HG03439 (cell line): Measurements from ENCODE around the gene NAE1.
A peak's percentile ranks its signal among the peaks of the same experiment; 100 is the strongest.
"Not testable (repeated sequence)": the region's sequence is repeated elsewhere in the genome, so short reads cannot be mapped to it uniquely, and the experiment has no call there.

Source experiments
- ATAC-seq: cut with Tn5 transposase; IDR thresholded peaks from one replicate; pipeline ENCODE4 v1.9.1; 2021; ENCODE audit warnings: mild to moderate bottlenecking, moderate library complexity; ENCODE audit not compliant: unreplicated experiment

Gene NAE1

DNA sequence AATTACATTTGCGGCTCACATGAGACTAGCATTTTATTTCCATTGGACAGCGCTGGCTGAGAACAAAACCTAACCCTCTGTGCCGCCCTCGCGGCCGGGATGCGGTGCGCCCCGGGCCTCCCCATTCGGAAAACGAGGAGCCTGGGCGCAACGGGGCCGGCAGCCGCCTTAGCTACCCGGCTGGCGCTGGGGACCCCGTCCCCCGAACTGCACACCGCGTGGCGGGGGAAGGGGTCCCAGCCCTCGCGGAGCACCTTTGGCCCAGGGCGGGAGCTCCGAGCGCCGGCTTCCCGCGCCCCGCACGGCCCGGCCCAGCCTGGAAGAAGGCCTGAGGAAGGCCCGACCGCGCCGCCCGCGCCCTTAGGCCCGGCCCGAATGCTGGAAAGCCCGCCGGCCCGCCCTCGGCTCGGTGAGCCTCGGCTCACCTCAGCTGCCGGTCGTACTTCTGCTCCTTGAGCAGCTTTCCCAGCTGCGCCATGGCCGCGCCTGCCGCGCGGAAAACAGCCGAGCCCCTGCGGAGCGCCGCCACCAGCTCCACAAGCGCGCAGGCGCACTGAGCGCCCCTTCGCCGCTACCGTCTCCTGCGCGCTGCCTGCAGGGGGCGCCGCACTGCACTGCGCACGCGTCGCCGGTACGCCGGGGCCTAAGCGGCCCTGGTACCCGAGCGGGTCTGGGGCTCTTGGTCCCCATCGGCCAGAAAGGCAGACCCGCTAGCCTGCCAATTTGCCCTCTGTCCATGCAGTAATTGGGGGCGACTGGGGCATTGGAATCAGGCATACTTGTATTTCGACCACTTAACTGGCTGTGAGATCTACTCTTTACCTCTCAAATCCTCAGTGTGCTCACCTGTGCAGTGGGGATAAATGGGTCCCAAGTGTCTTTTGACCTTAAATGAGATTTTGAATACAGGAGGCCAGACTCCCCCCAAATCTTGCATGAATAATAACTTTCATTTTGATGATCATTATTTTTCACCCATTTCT, at the start of gene NAE1:
Gene NAE1, minus strand, starts transcription at position 555 of the 983 bp plus-strand sequence. Its CDS starts 77 bp downstream, at position 478.
- ATAC-seq, result peak; percentile 93

DNA sequence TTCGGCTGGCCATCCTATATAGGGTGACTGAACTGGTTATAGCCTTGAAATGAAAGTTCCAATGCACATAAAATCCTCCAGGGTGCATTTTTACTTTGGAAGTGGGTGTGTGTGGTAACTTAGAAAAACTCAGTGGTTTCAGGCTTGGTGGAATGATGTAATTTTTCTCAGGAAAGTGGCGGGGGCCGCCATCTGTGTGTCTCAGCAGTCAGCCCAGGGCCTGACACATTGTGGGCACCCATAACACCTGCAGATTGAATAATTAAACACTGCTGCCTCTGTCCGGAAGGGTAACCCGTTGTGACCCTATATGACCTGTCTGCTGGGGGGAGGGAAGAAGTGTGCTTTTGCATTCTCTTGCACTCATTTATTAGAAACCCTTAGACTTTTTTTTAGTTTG, 47.3 kb upstream of the NAE1 start:
- no peak for ATAC-seq

DNA sequence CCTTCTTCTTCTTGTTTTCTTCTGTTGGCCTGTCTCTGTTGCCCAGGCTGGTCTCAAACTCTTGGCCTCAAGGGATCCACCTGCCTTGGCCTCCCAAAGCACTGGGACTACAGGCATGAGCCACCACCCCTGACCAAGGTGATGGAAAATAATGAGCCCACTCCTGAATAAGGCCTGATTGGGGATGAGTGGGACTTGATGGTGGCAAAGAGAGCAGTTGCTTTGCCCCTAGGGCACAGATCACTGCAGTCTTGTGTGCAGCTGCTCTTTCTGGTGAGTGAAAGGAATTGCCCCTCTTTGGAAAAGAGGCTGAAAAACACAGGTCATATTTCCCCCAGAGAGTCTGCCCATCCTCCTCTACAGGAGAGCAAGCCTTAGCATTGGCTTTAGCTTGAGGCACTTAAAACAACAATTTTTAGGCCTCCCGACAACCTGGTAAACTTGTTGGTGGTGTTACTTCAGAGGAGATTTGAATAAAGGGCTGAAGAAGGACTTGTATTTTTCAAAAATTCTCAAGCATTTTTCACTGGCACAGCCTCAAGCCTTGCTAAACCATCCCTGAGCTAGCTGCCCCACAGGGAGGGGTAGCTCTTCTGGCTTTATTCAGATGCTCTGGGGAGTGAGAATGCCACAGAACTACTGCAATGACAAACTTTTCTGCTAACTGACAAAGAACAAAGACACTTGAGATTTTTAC, 43.5 kb upstream of the NAE1 start:
- no peak for ATAC-seq

DNA sequence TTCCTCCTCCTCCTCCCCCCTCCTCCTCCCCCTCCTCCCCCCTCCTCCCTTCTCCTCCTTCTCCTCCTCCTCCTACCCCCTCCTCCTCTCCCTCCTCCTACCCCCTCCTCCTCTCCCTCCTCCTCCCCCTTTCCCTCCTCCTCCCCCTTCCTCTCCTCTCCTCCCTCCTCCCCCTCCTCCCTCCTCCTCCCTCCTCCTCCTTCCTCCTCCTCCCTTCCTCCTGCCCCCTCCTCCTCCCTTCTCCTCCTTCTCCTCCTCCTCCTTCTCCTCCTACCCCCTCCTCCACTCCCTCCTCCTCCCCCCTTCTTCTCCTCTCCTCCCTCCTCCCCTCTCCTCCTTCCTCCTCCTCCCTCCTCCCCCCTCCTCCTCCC, 42.9 kb upstream of the NAE1 start:
- ATAC-seq, result no peak

DNA sequence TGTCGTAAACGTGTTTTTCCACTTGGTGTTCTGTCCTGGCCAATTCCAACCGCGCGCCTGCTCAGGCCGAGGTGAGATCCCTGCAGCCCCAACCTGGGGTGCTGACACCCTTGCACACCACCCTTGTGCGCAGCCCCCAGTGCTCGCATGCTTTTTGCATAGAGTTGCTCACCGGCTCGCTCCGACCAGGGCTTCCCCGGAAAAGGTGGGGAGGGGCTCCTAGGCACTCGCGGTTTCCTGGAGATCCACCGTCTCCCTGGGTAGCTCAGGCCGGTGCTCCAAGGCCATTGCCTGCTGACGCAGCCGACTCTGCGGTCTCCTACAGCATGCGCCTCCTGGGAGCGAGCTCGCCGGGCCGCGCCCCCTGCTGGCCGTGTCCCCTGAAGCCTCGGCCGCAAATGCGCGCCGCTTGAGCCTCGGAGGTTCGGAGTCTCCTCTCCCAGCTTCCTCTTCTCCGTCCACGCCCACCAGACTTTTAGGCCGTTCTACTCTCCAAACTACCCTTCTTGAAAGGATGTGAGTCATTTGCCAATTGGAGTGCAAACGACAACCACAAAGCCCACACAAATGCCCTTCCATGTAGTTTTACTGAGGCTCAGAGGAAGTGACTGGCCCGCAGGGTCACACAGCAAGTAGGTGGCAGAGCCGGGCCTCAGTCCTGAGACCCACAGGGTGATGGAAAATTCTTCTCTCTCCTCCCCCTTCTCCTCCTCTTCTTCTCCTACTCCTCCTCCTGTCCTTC, 42.3 kb upstream of the NAE1 start:
- peak; percentile 89 for ATAC-seq

DNA sequence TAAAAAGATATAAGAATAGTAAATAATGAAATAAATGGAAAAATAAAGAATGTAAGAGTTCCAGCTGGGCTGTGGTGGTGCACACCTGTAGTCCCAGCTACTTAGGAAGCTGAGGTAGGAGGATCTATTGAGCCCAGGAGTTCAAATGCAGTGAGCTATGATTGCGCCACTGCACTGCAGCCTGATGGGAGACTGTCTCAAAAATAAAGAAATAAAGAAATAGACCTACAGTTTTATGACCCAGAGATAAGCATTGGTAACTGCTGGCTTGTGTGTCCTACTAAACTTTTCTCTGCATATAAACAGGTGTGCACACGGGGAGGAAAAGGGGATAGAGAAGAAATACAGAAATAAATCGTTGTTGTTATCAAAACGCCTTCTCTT, 41.8 kb upstream of the NAE1 start:
- ATAC-seq, result no peak

DNA sequence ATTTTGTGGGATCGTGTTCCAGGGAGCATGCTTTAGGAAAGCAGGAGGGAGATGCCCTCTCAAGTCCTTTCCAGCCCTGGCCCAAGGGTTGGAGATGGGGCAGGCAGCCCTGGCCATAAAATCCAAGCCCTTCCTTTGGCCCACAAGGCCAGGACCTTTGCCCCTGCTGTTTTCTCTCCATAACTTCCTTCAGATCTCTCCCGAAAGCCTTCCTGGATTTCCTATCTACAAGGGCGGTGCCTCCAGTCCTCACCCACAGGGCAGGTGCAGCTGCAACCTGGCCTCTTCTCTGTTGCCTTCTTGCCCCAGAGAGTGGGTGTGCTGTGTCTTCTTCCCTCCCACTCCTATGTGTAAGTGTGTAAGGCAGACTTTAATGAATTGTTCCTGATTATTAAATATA, 41.1 kb upstream of the NAE1 start:
- ATAC-seq, result no peak

DNA sequence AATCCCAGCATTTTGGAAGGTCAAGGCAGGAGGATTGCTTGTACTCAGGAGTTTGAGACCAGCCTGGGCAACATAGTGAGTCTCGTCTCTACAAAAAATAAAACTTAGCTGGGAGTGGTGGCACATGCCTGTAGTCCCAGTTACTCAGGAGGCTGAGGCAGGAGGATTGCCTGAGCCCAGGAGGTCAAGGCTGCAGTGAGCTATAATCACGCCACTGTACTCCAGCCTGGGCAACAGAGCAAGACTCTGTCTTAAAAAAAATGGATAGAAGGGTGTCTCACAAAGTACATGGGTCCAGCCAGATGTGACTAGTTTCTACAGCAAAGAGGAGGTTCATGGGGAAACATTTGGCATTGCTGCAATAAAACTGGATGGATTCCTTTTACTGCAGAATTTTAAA, 40.6 kb upstream of the NAE1 start:
- ATAC-seq, result not testable (repeated sequence)

DNA sequence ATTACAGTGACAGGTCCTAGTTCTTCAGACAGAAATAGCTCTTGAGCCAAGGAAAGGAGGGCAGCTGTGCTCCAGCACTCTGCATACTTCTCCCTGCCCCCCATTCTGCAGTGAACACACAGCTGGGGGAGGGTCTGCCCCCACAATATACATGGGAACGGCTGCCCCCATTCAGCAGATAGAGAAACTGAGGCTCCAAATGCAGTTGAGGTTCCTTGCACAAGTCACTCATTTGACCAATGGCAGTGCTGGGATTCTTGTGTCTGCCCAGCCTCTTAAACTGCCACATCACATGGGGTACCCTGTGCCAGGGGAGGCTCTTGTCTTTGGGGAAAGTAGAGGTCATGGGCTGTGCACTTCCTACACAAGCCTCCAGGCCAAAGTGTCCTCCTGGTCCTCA, 38.6 kb upstream of the NAE1 start:
- no peak for ATAC-seq

DNA sequence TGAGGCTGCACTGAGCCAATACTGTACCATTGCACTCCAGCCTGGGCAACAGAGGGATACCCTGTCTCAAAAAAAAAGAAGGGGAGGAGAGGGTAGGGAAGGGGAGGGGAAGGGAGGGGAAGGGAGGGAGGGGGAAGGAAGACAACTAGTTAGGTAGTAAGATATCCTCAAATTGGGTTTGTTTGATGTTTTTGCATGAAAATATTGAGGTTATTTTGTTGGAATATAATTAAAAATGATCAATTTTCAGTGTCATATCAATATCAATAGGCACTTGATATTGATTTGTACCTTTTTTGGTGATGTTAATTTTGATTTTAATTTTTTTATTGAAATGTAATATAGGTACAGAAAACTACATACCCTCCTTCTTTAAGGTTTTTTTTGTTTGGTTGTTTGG, 32.9 kb upstream of the NAE1 start:
- no peak for ATAC-seq

DNA sequence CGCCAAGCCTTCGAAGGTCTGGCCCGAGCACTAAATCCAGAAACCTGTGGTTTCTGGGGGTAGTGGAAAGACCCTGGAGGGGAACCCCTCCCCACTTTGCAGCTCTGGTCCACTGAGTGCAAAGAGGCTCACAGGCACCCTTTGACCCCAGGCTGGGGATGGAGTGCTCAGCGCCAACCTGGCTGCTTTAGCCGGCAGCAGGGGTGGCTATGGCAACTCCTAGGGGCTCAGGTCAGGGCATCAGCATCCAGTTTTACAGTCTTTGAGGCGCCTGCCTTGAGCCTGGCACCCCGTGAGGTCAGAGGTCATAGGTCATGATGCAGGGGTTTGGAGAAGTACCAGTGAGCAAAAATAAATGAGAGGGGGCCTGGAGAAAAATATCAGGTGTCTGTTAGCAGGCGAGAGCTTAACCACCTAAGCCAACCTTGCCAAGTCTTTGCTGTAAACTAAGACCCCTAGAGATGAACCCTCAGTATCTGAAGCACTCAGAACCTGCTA, 31.3 kb upstream of the NAE1 start:
- ATAC-seq, result no peak

DNA sequence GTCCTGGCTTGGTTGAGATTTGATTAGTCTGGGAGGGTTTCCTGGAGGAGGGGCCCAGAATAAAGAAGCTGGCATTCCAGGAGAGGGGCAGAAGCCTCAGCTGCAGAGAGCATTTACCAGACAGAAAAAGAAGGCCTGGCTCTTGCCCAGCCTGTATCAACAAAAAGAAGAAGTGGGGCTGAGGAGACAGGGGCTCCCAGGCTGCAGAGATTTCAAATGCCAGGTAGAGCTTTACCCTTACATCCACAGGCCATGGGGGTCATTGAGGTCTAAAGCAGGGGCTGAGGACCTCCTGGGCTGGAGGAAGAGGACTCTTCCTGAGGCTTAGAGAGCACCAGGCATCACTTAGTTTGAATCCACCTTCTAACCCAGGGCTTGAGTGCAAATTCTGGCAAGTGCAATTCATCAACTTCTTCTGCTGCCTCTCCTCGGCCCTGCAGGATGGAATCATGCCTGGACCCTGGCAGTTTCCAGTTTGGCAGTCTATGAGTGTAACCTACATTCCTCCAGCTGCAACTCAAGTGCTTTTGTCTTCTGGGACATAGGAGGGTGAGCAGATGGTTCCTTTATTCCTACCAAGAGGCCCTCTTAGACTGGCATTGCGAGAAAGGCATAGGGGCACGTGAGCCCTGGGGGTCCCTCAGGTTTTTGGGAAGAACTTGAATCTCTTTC, 28.8 kb upstream of the NAE1 start:
- ATAC-seq, result no peak

DNA sequence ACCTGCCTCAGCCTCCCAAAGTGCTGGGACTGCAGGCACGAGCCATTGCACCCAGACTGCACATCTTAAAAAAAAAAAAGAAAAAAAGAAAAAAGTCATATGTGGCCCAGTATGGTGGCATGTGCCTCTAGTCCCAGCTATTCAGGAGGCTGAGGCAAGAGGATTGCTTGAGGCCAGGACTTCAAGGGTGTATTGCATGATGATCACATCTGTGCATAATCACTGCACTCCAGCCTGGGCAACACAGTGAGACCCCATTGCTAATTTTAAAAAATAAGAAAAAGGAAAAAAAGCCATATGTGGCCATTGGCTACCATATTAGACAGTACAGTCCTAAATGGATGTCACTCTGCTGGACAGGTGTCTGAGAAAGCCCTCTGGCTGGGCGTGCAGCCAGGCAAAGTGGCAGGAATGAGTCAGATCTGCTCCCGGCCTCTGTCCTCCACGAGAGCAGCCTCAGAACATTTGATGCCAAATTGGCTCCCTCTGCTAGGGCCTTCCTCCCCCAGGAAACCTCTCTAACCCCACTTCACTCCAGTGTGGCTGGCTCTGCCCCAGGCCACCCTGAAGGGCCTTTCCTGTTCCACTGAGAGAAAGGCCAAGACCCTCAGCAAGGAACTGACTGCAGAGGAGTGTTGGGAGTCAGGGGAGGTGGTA, 28.1 kb upstream of the NAE1 start:
- no peak for ATAC-seq

DNA sequence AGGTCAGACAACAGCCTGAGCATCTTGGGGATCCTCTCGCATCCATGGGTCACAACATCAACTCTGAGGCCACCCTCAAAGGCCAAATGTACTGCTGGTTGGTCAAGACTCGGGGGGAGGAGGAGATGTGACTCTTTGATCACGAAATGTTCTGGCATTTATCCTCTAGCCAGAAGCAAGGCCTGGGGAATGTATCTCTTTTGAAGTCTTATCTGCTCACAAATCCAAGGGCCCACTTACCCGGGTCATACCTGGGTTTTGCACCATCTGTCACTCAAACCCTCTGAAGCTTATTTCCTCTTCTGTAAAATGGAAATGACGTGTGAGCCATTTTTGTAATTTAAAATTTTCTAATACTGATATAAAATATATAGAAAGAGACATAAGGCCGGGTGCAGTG, 26.7 kb upstream of the NAE1 start:
- ATAC-seq, result no peak

DNA sequence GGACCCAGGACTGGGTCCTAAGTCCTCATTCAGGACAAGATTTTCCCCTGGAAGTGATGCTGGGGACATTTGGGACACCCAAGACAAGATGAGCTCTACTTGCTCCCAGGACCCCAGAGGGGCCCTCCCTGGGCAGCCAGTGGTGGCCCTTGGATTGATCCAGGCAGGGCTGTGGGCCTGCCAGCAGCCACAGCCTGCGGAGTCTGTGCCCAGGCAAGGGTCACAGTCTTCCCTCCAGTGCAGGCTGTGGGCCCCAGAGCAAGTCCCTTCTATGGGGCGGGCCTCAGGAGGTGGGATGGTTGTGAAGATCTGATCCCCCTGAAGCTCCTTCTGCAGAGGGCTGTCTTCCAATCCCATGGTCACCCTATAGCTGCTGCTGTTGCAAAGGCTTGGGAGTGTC, 26.0 kb upstream of the NAE1 start:
- ATAC-seq, result no peak

DNA sequence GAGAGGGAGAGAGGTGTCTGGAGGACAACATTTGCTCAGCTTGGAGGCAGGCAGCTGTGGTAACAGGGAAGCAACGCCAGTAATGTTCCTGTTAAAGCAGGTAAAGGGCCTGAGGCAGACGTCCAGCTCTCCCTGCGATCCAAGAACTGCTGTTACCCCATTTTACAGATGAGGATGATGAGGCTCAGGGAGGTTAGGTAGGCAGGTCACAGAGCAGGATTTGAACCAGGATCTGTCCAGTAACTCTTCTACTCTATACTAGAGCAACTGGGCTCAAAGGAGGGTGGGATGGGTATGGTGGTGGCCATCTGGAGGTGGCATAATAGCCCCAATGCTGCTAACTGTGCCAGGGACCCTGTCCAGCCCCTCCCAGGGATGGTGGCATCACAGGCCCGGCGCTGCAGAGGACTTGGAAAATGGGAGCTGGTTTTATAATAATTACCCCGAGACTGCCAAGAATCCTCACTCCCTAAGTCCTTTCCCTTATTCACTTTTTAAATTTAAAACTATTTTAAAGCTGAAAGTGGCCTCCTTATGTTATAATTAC, 25.5 kb upstream of the NAE1 start:
- no peak for ATAC-seq

DNA sequence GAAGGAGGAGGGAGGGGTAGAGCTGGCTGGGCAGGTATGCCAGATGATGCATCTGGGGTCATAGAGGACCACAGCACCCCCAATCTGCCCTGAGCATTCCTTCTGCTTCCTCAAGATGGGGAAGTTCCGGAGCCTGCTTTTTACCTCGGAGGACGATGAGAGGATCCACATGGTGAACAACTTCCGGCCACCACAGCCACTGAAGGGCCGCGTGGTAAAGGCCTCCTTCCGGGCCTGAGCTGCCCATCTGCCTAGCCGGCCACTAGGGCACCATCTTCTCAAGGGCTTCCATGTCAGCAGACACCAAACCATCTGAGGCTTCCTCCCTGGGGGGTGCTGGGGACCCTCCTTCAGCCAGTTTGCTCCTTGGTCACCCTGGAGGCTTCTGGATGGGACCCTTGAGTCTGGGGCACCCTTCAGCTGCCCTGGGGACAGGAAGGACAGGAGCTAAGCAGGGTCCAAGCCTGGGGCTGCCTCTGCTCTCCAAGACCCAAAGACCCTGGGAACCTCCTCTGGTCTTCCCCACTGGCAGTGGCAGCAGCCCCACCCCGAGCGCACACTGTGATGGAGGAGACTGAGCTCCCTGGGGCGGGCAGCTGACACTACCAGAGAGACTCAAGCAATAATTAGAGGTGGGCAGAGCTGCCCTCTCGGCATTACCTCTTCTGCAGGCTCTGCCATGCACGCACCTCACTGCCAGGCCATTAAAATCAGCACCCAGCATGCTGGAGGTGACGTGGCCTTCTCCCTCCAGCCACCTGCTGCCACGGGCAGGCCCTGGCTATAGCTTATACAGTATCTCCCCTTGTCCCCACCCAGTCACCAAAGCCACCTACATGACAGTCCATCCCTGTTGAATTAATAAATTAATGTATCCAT, 22.7 kb upstream of the NAE1 start:
- ATAC-seq, result no peak

DNA sequence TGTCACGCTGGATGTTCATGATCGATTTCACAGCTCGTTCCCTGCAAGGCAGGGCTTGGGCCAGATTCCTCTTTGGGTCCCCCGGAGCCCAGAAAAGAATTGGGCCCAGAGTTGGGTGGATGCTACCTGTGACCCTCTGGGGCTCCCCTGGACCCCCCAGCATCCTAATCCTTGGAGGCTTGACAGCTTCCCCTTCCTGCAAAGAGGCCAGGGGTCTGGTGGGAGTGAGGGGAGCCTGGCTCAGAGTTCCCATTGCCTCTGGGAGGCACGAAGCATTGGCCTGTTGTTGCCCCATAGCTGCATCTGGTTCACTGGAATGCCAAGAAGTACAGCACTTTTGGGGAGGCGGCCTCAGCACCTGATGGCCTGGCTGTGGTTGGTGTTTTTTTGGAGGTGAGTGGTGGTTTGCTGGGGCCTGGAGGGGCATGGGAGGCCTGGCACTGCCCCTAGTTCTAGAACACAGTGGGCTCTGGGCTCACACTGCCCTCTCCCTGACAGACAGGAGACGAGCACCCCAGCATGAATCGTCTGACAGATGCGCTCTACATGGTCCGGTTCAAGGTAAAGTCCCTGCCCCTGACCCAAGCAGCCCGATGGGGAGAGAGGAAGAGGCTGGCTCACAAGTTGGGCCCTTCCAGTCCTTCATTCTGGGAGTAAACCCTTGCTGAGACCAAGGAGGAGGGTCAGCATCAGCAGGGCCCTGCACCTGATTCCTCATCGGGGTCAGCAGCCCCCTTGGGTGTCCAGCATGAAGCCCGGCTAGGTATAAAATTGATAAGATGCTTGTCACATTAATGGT, 20.6 kb upstream of the NAE1 start:
- no peak for ATAC-seq
